Naive B cell (primary cell): ENCODE data around the gene C11orf87. TPM values are rescaled to one million over a fixed set of nuclear protein-coding genes. Genes with fewer than 3 reads are reported as not detected.

Experiments used
- ATAC-seq, 2 donors: fragments of 150-1000 bp; cut with Tn5 transposase; 2 replicates each; pipeline ENCODE4 v1.10.0; 2021; ENCODE audit warnings: low read depth in 2 of 2, mild to moderate bottlenecking in 2 of 2, moderate library complexity in 2 of 2
- DNase-seq: peaks from one replicate; pipeline ENCODE4 v3.0.0; 2022
- H3K27ac Mint-ChIP-seq, 6 donors: one replicate each; pipeline ENCODE4 v1.8.0; 2020 to 2022; ENCODE audit warnings: mild to moderate bottlenecking in 6 of 6, mixed read lengths in 6 of 6, moderate library complexity in 5 of 6, inconsistent platforms in 2 of 6
- H3K27me3 Mint-ChIP-seq, 3 donors: one replicate each; pipeline ENCODE4 v1.8.0; 2021 to 2022; ENCODE audit warnings: mixed read lengths in 3 of 3, mild to moderate bottlenecking in 1 of 3
- H3K36me3 Mint-ChIP-seq, 2 donors: one replicate each; pipeline ENCODE4 v1.8.0; 2020 to 2022; ENCODE audit warnings: mixed read lengths in 2 of 2, inconsistent platforms in 1 of 2, mild to moderate bottlenecking in 1 of 2
- H3K4me1 Mint-ChIP-seq, 3 donors: one replicate each; pipeline ENCODE4 v1.8.0; 2020 to 2022; ENCODE audit warnings: mixed read lengths in 3 of 3, inconsistent platforms in 1 of 3, mild to moderate bottlenecking in 1 of 3, moderate library complexity in 1 of 3
- H3K4me3 Mint-ChIP-seq, 8 donors: one replicate each; pipeline ENCODE4 v1.8.0; 2020 to 2022; ENCODE audit warnings: mild to moderate bottlenecking in 8 of 8, mixed read lengths in 8 of 8, moderate library complexity in 8 of 8, inconsistent platforms in 2 of 8
- H3K9me3 Mint-ChIP-seq, 7 donors: one replicate each; pipeline ENCODE4 v1.8.0; 2020 to 2022; ENCODE audit warnings: mixed read lengths in 7 of 7, mild to moderate bottlenecking in 5 of 7, inconsistent platforms in 2 of 7, moderate library complexity in 1 of 7
- polyA plus RNA-seq, 6 donors: library from polyadenylated mRNA; unstranded; fragments of 300-500 nt; fragmentation: Illumina TruSeq; gene quantifications; one replicate each; pipeline ENCODE4 v1.2.3, GENCODE V29; 2021; ENCODE audit warnings: low read depth in 6 of 6

C11orf87 gene
- polyA plus RNA-seq, 6 donors from 2014 or later: not detected

DNA sequence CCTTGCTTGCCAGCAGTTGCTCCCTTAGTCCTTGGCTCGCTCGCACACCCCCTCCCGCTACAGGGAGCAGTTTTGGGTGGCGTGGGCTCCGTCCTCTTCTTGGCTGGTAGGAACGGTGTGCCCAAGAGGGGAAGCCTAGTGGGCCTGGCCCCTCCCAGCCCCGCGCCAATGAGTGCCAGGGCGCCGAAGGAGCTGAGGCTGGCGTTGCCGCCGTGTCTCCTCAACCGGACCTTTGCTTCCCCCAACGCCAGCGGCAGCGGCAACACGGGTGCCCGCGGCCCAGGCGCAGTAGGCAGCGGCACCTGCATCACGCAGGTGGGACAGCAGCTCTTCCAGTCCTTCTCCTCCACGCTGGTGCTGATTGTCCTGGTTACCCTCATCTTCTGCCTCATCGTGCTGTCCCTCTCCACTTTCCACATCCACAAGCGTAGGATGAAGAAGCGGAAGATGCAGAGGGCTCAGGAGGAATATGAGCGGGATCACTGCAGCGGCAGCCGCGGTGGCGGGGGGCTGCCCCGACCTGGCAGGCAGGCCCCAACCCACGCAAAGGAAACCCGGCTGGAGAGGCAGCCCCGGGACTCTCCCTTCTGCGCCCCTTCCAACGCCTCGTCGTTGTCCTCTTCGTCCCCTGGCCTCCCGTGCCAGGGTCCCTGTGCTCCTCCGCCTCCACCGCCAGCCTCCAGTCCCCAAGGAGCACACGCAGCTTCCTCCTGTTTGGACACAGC, 1.6 kb downstream of the C11orf87 start:
- Mint-ChIP-seq H3K4me3 (no peak overlapping the region), H3K36me3 (peaks cover 0 to 19% of the 10 kb centered on the region in 2 donors), H3K27me3 (peaks cover 30 to 51% (median 46%) of the 10 kb centered on the region in 3 donors), H3K9me3 (peaks cover 2 to 7% (median 4%) of the 10 kb centered on the region in 7 donors), H3K4me1 (peaks cover 0 to 8% (median 3%) of the 10 kb centered on the region in 3 donors), H3K27ac (no peak overlapping the region)
- DNase-seq (no peak), ATAC-seq (no peak)

DNA sequence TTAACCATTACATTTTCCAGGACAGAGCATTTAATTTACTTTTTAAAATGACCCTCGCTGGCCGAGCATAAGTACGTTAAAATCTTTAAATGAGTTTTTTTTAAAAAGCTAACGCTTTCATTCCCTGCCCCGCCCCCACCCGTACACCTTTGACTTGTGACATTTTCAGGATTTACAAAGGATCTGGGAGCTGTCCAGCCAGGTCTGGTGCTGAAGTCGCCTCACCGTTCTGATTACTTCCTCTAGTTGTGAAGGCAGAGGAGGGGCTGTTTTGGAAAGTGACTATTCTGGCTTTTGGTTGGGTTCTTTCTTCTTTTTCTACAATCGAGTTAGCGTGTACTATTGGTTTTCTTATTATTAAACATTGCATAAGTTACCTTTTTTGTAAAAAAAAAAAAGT, 2.9 kb downstream of the C11orf87 start:
- Mint-ChIP-seq H3K27me3 (peaks cover 24 to 51% (median 46%) of the 10 kb centered on the region in 3 donors), H3K9me3 (peaks cover 2 to 7% (median 4%) of the 10 kb centered on the region in 7 donors), H3K4me1 (peaks cover 0 to 8% (median 3%) of the 10 kb centered on the region in 3 donors), H3K36me3 (peaks cover 0 to 19% of the 10 kb centered on the region in 2 donors), H3K4me3 (no peak overlapping the region), H3K27ac (no peak overlapping the region)
- ATAC-seq: no peak
- no peak for DNase-seq

DNA sequence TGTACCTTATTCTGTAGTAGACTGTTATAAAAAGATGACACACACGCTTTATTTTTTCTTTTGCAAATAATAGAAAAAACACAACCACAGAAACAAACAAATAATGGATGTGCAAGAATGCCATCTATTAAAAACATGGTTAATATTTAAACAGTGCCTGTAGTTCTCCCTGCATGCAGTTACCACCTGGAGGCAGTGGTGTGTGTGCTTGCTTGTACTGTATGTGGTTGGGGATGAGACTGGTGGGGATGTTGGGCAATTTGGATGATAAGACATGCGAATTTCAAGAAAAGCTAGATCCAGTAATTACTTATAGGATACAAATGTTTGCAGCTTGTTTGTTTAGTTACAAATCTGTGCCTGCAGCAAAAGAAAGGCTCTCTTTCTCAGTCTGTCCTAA, 3.6 kb downstream of the C11orf87 start:
- H3K4me1 Mint-ChIP-seq: peaks cover 0 to 8% (median 3%) of the 10 kb centered on the region in 3 donors
- DNase-seq (no peak), ATAC-seq (no peak)
- peaks cover 0 to 19% of the 10 kb centered on the region in 2 donors for H3K36me3 Mint-ChIP-seq
- peaks cover 24 to 50% (median 46%) of the 10 kb centered on the region in 3 donors for H3K27me3 Mint-ChIP-seq
- H3K9me3 Mint-ChIP-seq: peaks cover 2 to 7% (median 4%) of the 10 kb centered on the region in 7 donors
- H3K27ac Mint-ChIP-seq: no peak overlapping the region
- H3K4me3 Mint-ChIP-seq: no peak overlapping the region

DNA sequence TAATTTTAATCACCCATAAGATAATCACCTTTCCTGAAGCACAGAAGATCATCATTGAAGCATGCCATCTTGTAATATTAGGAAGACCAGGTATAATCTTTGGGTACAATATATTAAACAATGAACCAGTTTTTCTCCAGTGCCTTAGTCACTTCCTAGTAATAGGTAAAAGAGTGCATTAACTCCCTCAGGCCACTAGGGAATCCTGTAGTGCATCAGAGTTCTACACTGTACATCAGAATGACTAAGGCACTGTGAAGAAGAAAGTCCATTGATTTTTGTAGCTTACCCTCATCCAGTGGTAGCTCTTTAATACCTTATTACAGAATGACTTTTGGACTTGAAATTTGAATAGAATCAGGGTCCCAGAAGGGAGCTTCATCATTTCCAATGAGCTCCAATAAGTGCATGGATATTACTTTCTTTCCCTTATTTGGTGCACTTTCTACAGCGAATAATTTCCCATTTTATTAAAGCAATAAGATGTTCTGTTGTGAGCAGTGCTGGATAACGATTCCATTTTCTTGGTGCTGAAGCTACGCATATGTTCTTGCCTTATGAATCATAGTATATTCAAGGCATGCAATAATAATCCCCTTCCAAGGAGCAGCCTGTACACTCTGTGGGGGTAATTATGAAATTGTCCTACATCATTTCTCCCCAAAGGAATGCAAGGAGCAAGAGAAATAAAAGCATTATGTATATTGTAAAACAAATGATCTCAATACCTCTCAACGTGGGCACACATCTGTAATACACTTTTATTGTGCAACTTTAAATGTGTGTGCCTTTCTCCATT, 4.7 kb downstream of the C11orf87 start:
- peaks cover under 1 to 6% (median 2%) of the 10 kb centered on the region in 7 donors for H3K9me3 Mint-ChIP-seq
- H3K27me3 Mint-ChIP-seq: peaks cover 13 to 39% (median 35%) of the 10 kb centered on the region in 3 donors
- H3K4me1 Mint-ChIP-seq: peaks cover 0 to 6% (median 1%) of the 10 kb centered on the region in 3 donors
- peaks cover 0 to 10% of the 10 kb centered on the region in 2 donors for H3K36me3 Mint-ChIP-seq
- no peak overlapping the region for H3K4me3 Mint-ChIP-seq
- H3K27ac Mint-ChIP-seq: no peak overlapping the region
- DNase-seq (no peak), ATAC-seq (no peak)

DNA sequence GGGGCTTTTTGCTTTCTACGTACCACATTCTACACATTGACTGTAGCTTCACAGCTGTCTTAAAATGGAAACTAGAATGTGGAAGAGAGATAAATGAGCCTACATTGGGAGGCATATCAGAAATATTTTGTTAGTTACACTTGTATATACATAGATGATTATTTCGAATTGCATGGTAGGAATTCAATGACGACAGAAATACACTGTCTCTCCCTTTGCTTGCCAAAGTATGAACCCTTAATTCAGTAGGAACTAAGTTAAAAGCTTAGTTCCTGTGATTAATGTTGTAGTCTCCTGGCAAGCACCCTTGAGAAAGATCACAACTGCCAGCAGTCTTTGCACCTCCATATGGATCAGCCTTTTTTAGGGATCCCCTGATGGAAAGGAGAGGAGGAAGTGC, 10.1 kb downstream of the C11orf87 start:
- no peak overlapping the region for H3K27ac Mint-ChIP-seq
- H3K27me3 Mint-ChIP-seq: no peaks in the 10 kb centered on the region

DNA sequence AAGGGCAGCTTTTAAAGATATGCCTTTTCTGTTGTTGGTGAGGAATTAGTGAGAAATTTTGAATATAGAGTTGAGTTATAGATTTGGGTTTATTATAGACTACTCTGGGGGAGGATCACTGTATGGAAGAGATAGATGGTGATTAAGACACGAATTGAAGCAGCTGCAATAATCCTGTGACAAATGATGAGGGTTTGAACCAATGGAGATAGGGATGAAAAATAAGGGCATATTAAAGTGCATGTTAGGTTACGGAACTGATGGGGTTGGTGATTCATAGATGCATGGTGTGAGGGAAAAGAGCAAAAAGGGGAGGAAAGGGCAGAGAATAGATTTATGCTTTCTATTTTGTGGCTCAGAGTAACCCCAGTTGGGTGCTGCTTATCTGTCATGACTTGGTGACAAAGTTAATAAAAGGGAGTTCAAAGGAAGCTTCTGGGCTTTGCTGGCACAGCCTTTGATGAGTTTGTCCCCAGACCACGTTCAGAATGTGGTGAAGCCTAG, 11.8 kb downstream of the C11orf87 start:
- no peak overlapping the region for H3K4me3 Mint-ChIP-seq
- no peak for ATAC-seq

More for the DNA sequence above, 10.1 kb downstream of the C11orf87 start:
- Mint-ChIP-seq H3K4me1 (no peaks in the 10 kb centered on the region), H3K36me3 (no peaks in the 10 kb centered on the region), H3K9me3 (peaks cover 0 to 5% (median 0%) of the 10 kb centered on the region in 7 donors), H3K4me3 (no peak overlapping the region)
- ATAC-seq (no peak), DNase-seq (no peak)

DNA sequence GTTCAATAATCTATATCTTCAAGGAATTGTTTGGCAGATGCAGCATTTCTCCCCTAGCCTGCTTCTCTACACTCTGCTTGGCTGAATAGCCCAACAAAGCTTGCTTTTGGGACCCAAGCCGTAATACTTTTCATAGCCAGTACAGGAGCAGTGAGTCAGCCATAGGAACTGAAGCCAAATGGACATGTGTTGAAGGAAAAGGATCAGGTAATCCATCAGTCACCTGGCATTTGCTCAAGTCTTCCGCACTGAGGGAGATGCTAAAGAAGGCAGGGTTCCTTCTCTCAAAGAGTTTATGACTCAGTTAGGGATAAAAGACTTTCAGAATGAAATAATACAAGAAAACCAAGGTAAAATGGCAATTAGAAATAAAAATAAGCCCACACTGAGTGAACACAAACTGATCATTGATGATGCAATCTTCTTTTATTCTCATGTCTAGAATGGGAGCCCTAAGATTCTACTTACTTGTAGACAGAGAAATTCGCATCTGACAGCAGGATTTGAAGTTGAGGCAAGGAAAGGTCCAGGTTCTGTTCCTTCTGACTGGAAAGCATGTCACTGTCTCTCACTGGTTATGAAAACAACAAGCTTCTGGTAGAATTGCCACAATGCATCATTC, 13.2 kb downstream of the C11orf87 start:
- H3K4me1 Mint-ChIP-seq: no peaks in the 10 kb centered on the region
- H3K27me3 Mint-ChIP-seq: no peaks in the 10 kb centered on the region
- no peak overlapping the region for H3K27ac Mint-ChIP-seq
- H3K9me3 Mint-ChIP-seq: peaks cover 0 to 5% (median 0%) of the 10 kb centered on the region in 7 donors
- DNase-seq (no peak), ATAC-seq (no peak)
- H3K36me3 Mint-ChIP-seq: no peaks in the 10 kb centered on the region
- no peak overlapping the region for H3K4me3 Mint-ChIP-seq

More for the DNA sequence above, 11.8 kb downstream of the C11orf87 start:
- Mint-ChIP-seq H3K36me3 (no peaks in the 10 kb centered on the region), H3K27ac (no peak overlapping the region), H3K9me3 (peaks cover 0 to 5% (median 0%) of the 10 kb centered on the region in 7 donors), H3K27me3 (no peaks in the 10 kb centered on the region), H3K4me1 (no peaks in the 10 kb centered on the region)
- DNase-seq: no peak

DNA sequence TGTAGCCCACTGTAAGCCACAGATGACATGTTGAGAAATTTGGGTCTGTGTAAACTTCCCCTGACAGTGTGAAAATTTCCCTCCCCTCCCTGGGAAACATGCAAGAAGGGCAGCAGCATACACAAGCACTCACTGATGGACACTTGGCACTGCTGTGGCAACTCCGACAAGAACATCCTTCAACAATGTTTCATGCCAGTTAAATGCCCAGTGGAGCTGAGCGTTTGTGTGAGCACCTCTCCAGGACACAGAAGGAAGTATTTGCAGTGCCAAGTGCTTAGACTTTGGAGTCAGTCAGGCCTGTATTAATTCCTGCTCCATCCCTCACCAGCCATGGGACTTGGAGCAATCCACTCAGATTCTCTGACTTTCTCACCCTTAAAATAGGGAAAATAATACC, 17.7 kb downstream of the C11orf87 start:
- H3K36me3 Mint-ChIP-seq: no peaks in the 10 kb centered on the region

DNA sequence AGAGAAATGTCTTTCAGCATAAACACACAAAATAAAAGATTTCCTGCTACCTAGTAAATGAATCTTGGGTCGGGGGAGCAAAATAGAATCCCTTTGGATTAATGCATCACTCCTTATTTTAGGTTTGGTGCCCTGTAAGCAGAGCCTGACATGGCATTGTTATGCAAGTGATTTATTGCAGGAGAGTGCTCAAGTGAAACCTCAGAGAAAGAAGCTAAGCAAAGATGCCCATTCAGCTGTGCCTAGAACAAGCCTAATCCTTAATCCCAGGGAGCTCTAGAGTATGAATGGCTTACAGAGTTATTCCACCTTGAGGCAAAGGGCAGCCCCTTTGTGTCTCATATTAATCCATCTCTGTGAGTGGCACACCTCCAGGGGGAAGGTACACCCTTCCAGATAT, 21.1 kb downstream of the C11orf87 start:
- DNase-seq (no peak), ATAC-seq (no peak)
- Mint-ChIP-seq H3K27ac (no peak overlapping the region), H3K4me1 (no peaks in the 10 kb centered on the region), H3K9me3 (peaks cover 0 to 6% (median 2%) of the 10 kb centered on the region in 7 donors), H3K27me3 (no peaks in the 10 kb centered on the region), H3K4me3 (no peak overlapping the region), H3K36me3 (no peaks in the 10 kb centered on the region)

More for the DNA sequence above, 17.7 kb downstream of the C11orf87 start:
- no peak for DNase-seq
- no peak for ATAC-seq
- H3K4me3 Mint-ChIP-seq: no peak overlapping the region
- no peaks in the 10 kb centered on the region for H3K27me3 Mint-ChIP-seq
- no peaks in the 10 kb centered on the region for H3K4me1 Mint-ChIP-seq
- no peak overlapping the region for H3K27ac Mint-ChIP-seq
- H3K9me3 Mint-ChIP-seq: peaks cover 0 to 3% (median 0%) of the 10 kb centered on the region in 7 donors

DNA sequence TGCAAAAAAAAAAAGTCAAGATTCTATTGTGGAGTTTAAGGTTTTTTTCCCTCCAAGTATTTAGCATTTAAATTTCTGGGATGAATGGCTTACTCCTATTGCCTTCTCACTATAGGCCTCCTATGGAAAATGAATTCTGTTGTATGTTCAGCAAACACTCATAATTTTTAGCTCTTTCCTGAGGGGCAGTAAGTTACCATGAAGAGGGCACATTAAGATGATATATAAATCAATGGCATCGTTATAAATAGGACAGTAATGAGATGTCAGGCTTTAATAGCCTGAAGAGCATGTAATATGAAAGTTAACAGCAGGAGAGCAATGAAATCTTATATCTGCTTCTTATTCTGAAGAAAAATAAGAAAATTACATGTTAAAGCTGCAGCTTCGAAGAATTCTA, 32.9 kb downstream of the C11orf87 start:
- H3K9me3 Mint-ChIP-seq: peaks cover 0 to 19% (median 8%) of the 10 kb centered on the region in 7 donors
- H3K36me3 Mint-ChIP-seq: no peaks in the 10 kb centered on the region
- no peaks in the 10 kb centered on the region for H3K27me3 Mint-ChIP-seq
- no peaks in the 10 kb centered on the region for H3K4me1 Mint-ChIP-seq
- no peak overlapping the region for H3K4me3 Mint-ChIP-seq
- DNase-seq (no peak), ATAC-seq (no peak)
- no peak overlapping the region for H3K27ac Mint-ChIP-seq
